Upper lobe of right lung (tissue), 1 donor: ENCODE measurements around the gene ARHGAP6. TPM values are rescaled to one million over a fixed set of nuclear protein-coding genes. Genes with fewer than 3 reads are reported as not detected.

Experiments used
- ATAC-seq: fragments of 200-7000 bp; cut with Tn5 transposase; one replicate; pipeline ENCODE4 v1.9.1; 2020; ENCODE audit warnings: mild to moderate bottlenecking, moderate library complexity
- DNase-seq: peaks from one replicate; pipeline ENCODE4 v3.0.0-alpha.2; 2020
- H3K27ac ChIP-seq: fragments of 200-600 bp; one replicate; pipeline ENCODE4 v1.8.0; 2022
- H3K27me3 ChIP-seq: fragments of 200-600 bp; one replicate; pipeline ENCODE4 v1.8.0; 2022; ENCODE audit warnings: mild to moderate bottlenecking
- H3K36me3 ChIP-seq: fragments of 200-600 bp; one replicate; pipeline ENCODE4 v1.8.0; 2022
- H3K4me1 ChIP-seq: fragments of 200-600 bp; one replicate; pipeline ENCODE4 v1.8.0; 2022
- H3K4me3 ChIP-seq: fragments of 200-600 bp; one replicate; pipeline ENCODE4 v1.8.0; 2022; ENCODE audit warnings: mild to moderate bottlenecking
- H3K9me3 ChIP-seq: fragments of 200-600 bp; one replicate; pipeline ENCODE4 v1.8.0; 2022
- intact Hi-C: fragments of 100-400 bp; cut with DNase I; formaldehyde crosslinking; loops from one replicate; pipeline ENCODE4 v1.11.0; 2022
- total RNA-seq: library from RNA; stranded (reverse); fragmentation: NEBNext Ultra II Directional; extraction: Animal tissue kit (Norgen Biotek cat#: 25700); gene quantifications from one replicate; pipeline ENCODE4 v1.2.1, GENCODE V29; 2021
- TF ChIP-seq, protein P1 (sequence below): fragments of 200-600 bp; IDR thresholded peaks from one replicate; pipeline ENCODE4 v1.8.0; 2022; ENCODE audit warnings: antibody characterized with exemption
- donor health status: DM: no; HTN: yes; CAD: no; lungs with severe emphysema.

ARHGAP6 gene
- total RNA-seq, 1 donor from 2014 or later, result 17.1 TPM

DNA sequence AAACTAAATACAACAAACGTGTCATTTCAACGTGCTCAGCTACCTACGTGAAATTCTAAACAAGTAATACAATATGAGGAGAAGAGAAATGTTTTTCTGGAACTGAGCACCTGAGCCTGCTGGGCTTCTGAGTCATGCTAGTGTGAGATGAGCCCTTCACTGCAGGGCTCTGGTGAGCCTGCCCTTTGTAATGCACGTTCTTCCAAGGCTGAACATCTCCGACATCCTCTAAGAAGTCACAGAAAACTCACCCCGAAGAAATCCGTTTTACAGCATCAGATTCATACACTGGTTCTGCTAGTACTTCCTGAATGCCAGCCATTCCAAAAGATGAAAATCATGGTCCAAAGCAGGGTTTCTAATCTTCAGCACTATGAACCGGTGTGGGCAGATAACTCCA, 215.4 kb downstream of the ARHGAP6 start:
- Histone ChIP-seq H3K4me3 (no peak overlapping the region), H3K27me3 (no peaks in the 10 kb centered on the region), H3K9me3 (no peaks in the 10 kb centered on the region), H3K27ac (no peak overlapping the region), H3K4me1 (no peaks in the 10 kb centered on the region), H3K36me3 (no peaks in the 10 kb centered on the region)
- no peak for DNase-seq
- ATAC-seq, result no peak
- intact Hi-C loops, result no loop called here
- TF ChIP-seq, protein P1, sequence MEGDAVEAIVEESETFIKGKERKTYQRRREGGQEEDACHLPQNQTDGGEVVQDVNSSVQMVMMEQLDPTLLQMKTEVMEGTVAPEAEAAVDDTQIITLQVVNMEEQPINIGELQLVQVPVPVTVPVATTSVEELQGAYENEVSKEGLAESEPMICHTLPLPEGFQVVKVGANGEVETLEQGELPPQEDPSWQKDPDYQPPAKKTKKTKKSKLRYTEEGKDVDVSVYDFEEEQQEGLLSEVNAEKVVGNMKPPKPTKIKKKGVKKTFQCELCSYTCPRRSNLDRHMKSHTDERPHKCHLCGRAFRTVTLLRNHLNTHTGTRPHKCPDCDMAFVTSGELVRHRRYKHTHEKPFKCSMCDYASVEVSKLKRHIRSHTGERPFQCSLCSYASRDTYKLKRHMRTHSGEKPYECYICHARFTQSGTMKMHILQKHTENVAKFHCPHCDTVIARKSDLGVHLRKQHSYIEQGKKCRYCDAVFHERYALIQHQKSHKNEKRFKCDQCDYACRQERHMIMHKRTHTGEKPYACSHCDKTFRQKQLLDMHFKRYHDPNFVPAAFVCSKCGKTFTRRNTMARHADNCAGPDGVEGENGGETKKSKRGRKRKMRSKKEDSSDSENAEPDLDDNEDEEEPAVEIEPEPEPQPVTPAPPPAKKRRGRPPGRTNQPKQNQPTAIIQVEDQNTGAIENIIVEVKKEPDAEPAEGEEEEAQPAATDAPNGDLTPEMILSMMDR, result no peak

DNA sequence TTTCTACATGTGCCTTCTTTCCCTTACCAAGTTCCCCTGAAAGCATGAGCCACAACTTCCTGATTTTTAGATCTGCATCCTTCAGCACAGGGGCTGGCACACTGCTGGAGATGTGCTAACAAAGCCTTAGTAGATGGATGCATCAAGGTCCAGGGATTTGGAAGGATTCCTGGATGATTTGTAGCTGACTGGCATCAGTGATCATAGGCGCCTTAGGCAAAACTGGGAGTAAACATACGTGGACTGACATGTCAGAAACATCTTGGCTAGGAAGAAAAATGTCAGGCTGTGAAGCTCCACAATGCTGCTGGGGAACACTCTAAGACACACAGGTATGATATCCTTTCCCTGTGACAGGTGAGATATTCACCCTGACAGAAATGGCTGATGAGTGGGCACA, 216.1 kb downstream of the ARHGAP6 start:
- DNase-seq (no peak), ATAC-seq (no peak)
- H3K27ac ChIP-seq, result no peak overlapping the region
- TF ChIP-seq, protein P1, result no peak
- no peaks in the 10 kb centered on the region for H3K36me3 ChIP-seq
- no peaks in the 10 kb centered on the region for H3K27me3 ChIP-seq
- H3K4me3 ChIP-seq, result no peak overlapping the region
- no peaks in the 10 kb centered on the region for H3K9me3 ChIP-seq
- no peaks in the 10 kb centered on the region for H3K4me1 ChIP-seq
- intact Hi-C loops, result no loop called here

DNA sequence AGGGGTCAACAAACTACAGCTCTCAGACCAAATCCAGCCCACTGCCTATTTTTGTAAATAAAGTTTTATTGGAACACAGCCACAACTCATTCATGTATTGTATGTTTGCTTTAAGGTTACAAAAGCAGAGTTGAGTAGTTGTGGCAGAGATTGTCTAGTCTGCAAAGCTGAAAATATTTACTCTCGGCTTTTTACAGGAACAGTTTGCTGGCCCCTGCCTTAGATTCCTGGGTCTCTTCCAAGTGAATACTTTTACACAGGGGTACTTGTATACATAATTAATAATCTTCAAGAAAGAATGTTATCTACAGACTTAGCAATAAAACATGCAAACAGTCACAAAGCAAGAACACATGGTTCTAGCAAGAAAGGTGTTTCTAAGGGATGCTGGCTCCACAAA, 218.3 kb downstream of the ARHGAP6 start:
- DNase-seq (no peak), ATAC-seq (no peak)
- Histone ChIP-seq H3K4me3 (no peak overlapping the region), H3K4me1 (no peaks in the 10 kb centered on the region), H3K36me3 (no peaks in the 10 kb centered on the region), H3K27me3 (no peaks in the 10 kb centered on the region), H3K9me3 (no peaks in the 10 kb centered on the region), H3K27ac (no peak overlapping the region)
- intact Hi-C loops, result no loop called here
- TF ChIP-seq, protein P1, result no peak

DNA sequence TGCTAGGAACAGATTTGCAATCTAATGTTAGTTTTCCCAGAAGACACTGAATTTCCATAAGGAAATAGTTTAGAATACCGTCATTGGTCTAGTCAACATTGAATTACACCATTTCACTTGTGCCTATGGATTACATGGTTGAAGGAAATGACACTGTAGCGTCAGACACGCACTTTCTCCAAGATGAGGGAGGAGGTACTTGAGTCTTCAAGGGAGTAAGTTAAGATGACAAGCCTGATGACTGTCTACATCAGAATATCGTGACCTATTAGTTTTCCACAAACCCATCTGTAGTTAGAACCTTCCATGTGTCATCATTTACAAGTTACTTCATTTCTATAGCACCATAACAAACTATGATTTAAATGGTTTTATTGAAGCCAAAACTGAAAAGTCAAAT, 218.8 kb downstream of the ARHGAP6 start:
- DNase-seq (no peak), ATAC-seq (no peak)
- no peak overlapping the region for H3K27ac ChIP-seq
- H3K27me3 ChIP-seq, result no peaks in the 10 kb centered on the region
- H3K4me1 ChIP-seq, result no peaks in the 10 kb centered on the region
- TF ChIP-seq, protein P1, result no peak
- H3K9me3 ChIP-seq, result no peaks in the 10 kb centered on the region
- intact Hi-C loops, result no loop called here
- no peak overlapping the region for H3K4me3 ChIP-seq
- H3K36me3 ChIP-seq, result no peaks in the 10 kb centered on the region

DNA sequence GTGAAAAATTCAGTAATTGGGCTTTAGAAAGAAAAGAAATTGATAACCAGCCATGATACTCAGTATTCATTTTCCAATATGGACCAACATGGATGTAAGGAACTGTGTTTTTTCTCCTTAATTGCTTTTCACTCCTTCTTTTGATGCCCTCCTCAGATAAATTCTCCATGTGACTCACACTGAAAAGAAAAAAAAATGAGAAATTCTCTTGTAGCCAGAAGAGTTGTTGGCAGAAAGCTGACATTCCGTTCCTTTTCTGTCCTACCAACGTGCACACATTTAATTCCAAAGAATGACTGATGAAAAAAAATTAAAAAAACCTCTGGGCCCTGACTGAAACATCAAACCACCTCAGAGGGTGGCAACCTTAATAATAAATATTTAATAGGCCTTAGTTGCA, 219.4 kb downstream of the ARHGAP6 start:
- Histone ChIP-seq H3K27me3 (no peaks in the 10 kb centered on the region), H3K4me3 (no peak overlapping the region), H3K9me3 (no peaks in the 10 kb centered on the region), H3K4me1 (no peaks in the 10 kb centered on the region), H3K27ac (no peak overlapping the region), H3K36me3 (no peaks in the 10 kb centered on the region)
- TF ChIP-seq, protein P1, result no peak
- ATAC-seq (no peak), DNase-seq (no peak)
- intact Hi-C loops, result no loop called here

DNA sequence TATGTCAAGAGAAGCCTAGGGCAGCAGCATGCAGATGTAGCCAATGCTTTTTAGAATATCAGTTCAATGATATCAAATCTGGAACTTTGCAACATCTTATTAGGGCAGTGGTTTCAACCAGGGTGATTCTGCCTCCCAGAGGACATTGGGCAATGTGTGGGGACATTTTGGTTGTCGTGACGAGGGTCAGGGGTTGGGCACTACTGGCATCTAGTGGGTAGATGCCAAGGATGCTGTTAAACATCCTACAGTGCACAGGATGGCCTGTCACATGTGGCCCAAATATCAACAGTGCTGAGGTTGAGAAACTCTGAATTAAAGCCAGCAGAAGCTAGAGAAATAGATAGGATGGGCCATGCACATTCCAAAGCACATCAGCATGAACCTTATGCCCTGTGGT, 220.2 kb downstream of the ARHGAP6 start:
- Histone ChIP-seq H3K27ac (no peak overlapping the region), H3K36me3 (no peaks in the 10 kb centered on the region), H3K4me1 (no peaks in the 10 kb centered on the region), H3K9me3 (no peaks in the 10 kb centered on the region), H3K27me3 (no peaks in the 10 kb centered on the region), H3K4me3 (no peak overlapping the region)
- no peak for DNase-seq
- peak; percentile 81 for ATAC-seq
- TF ChIP-seq, protein P1, result peak; percentile 15
- intact Hi-C loops, result no loop called here
